Effector memory CD8-positive, alpha-beta T cell (primary cell): Measurements from ENCODE around the gene LGALS12.
A peak's percentile ranks its signal among the peaks of the same experiment; 100 is the strongest.

Source experiments
- ATAC-seq: fragments of 150-1000 bp; cut with Tn5 transposase; replicated peaks from 2 replicates; pipeline ENCODE4 v1.10.0; 2021; ENCODE audit warnings: mild to moderate bottlenecking, moderate library complexity
- DNase-seq, 3 experiments: peaks; one replicate each; pipeline ENCODE4 v3.0.0; 2021
- H3K27ac Mint-ChIP-seq, 2 donors: one replicate each; pipeline ENCODE4 v1.8.0; 2022; ENCODE audit warnings: mild to moderate bottlenecking in 2 of 2, mixed read lengths in 2 of 2, moderate library complexity in 2 of 2
- H3K27me3 Mint-ChIP-seq, 2 donors: one replicate each; pipeline ENCODE4 v1.8.0; 2022; ENCODE audit warnings: mixed read lengths in 2 of 2
- H3K36me3 Mint-ChIP-seq: one replicate; pipeline ENCODE4 v1.8.0; 2022; ENCODE audit warnings: mild to moderate bottlenecking, moderate library complexity, mixed read lengths; ENCODE audit not compliant: insufficient read depth
- H3K4me1 Mint-ChIP-seq, 2 donors: one replicate each; pipeline ENCODE4 v1.8.0; 2022; ENCODE audit warnings: low read depth in 2 of 2, mixed read lengths in 2 of 2
- H3K4me3 Mint-ChIP-seq, 2 donors: one replicate each; pipeline ENCODE4 v1.8.0; 2022; ENCODE audit warnings: mild to moderate bottlenecking in 2 of 2, mixed read lengths in 2 of 2, moderate library complexity in 2 of 2
- H3K9me3 Mint-ChIP-seq, 2 donors: one replicate each; pipeline ENCODE4 v1.8.0; 2022; ENCODE audit warnings: mixed read lengths in 2 of 2

Gene LGALS12

GRCh38 chr11:63491636-63492372 is 14.1 kb upstream of the LGALS12 start:
- Mint-ChIP-seq H3K36me3 (no peaks in the 10 kb centered on the region), H3K4me3 (peak overlapping the region; percentile 62 to 84), H3K27ac (peak overlapping the region in 1 of 2 donors; percentile 52), H3K27me3 (peaks cover 0 to 6% of the 10 kb centered on the region in 2 donors), H3K4me1 (peaks cover 3 to 7% of the 10 kb centered on the region in 2 donors), H3K9me3 (no peaks in the 10 kb centered on the region)
- DNase-seq (no peak), ATAC-seq (peak; percentile 37)

GRCh38 chr11:63492441-63492840 is 13.4 kb upstream of the LGALS12 start:
- H3K36me3 Mint-ChIP-seq: no peaks in the 10 kb centered on the region
- H3K4me1 Mint-ChIP-seq: peaks cover 3 to 7% of the 10 kb centered on the region in 2 donors
- ATAC-seq (no peak), DNase-seq (no peak)
- H3K27me3 Mint-ChIP-seq: peaks cover 1 to 6% of the 10 kb centered on the region in 2 donors
- H3K4me3 Mint-ChIP-seq: no peak overlapping the region
- H3K9me3 Mint-ChIP-seq: no peaks in the 10 kb centered on the region
- H3K27ac Mint-ChIP-seq: no peak overlapping the region

- no peak overlapping the region for H3K4me3 Mint-ChIP-seq
- H3K9me3 Mint-ChIP-seq: no peaks in the 10 kb centered on the region
- peaks cover 8 to 12% of the 10 kb centered on the region in 2 donors for H3K27me3 Mint-ChIP-seq
- DNase-seq (no peak), ATAC-seq (no peak)
- no peaks in the 10 kb centered on the region for H3K36me3 Mint-ChIP-seq
- H3K27ac Mint-ChIP-seq: no peak overlapping the region
- peaks cover 3 to 7% of the 10 kb centered on the region in 2 donors for H3K4me1 Mint-ChIP-seq
These were observed 12.8 kb upstream of the LGALS12 start for GRCh38 chr11:63493127-63493526.

- peaks cover 3 to 7% of the 10 kb centered on the region in 2 donors for H3K4me1 Mint-ChIP-seq
- no peak overlapping the region for H3K4me3 Mint-ChIP-seq
- ATAC-seq (no peak), DNase-seq (no peak)
- no peak overlapping the region for H3K27ac Mint-ChIP-seq
- peaks cover 2 to 4% of the 10 kb centered on the region in 2 donors for H3K9me3 Mint-ChIP-seq
- H3K27me3 Mint-ChIP-seq: peaks cover 8 to 20% of the 10 kb centered on the region in 2 donors
- no peaks in the 10 kb centered on the region for H3K36me3 Mint-ChIP-seq
These were observed 10.9 kb upstream of the LGALS12 start for GRCh38 chr11:63494975-63495374.

- Mint-ChIP-seq H3K4me3 (no peak overlapping the region), H3K27me3 (peaks cover 8 to 20% of the 10 kb centered on the region in 2 donors), H3K4me1 (peaks cover 0 to 5% of the 10 kb centered on the region in 2 donors), H3K27ac (no peak overlapping the region), H3K9me3 (peaks cover 8 to 11% of the 10 kb centered on the region in 2 donors), H3K36me3 (no peaks in the 10 kb centered on the region)
- DNase-seq (no peak), ATAC-seq (no peak)
These were observed 6.0 kb upstream of the LGALS12 start for GRCh38 chr11:63499874-63500273.

- Mint-ChIP-seq H3K9me3 (peaks cover 8 to 11% of the 10 kb centered on the region in 2 donors), H3K36me3 (no peaks in the 10 kb centered on the region), H3K4me3 (no peak overlapping the region), H3K27me3 (peaks cover 8 to 14% of the 10 kb centered on the region in 2 donors), H3K4me1 (peaks cover 0 to 8% of the 10 kb centered on the region in 2 donors), H3K27ac (no peak overlapping the region)
- DNase-seq: no peak
- no peak for ATAC-seq
These were observed 4.6 kb upstream of the LGALS12 start for GRCh38 chr11:63501236-63501635.

- H3K4me1 Mint-ChIP-seq: peaks cover 0 to 12% of the 10 kb centered on the region in 2 donors
- H3K27me3 Mint-ChIP-seq: peaks cover 8 to 14% of the 10 kb centered on the region in 2 donors
- no peak overlapping the region for H3K27ac Mint-ChIP-seq
- ATAC-seq (no peak), DNase-seq (no peak)
- H3K9me3 Mint-ChIP-seq: peaks cover 8 to 11% of the 10 kb centered on the region in 2 donors
- H3K36me3 Mint-ChIP-seq: no peaks in the 10 kb centered on the region
- H3K4me3 Mint-ChIP-seq: no peak overlapping the region
These were observed 3.5 kb upstream of the LGALS12 start for GRCh38 chr11:63502252-63502820.

GRCh38 chr11:63503492-63503891 is 2.4 kb upstream of the LGALS12 start:
- Mint-ChIP-seq H3K4me3 (no peak overlapping the region), H3K27ac (no peak overlapping the region), H3K36me3 (no peaks in the 10 kb centered on the region), H3K4me1 (peaks cover 0 to 14% of the 10 kb centered on the region in 2 donors), H3K27me3 (peaks cover 0 to 4% of the 10 kb centered on the region in 2 donors), H3K9me3 (peaks cover 8 to 11% of the 10 kb centered on the region in 2 donors)
- DNase-seq: no peak
- ATAC-seq: no peak

- DNase-seq: no peak
- peaks cover 8 to 11% of the 10 kb centered on the region in 2 donors for H3K9me3 Mint-ChIP-seq
- no peaks in the 10 kb centered on the region for H3K36me3 Mint-ChIP-seq
- H3K27ac Mint-ChIP-seq: peak overlapping the region in 1 of 2 donors; percentile 21
- H3K27me3 Mint-ChIP-seq: no peaks in the 10 kb centered on the region
- ATAC-seq: no peak
- peaks cover 0 to 14% of the 10 kb centered on the region in 2 donors for H3K4me1 Mint-ChIP-seq
- H3K4me3 Mint-ChIP-seq: no peak overlapping the region
These were observed 1.8 kb upstream of the LGALS12 start for GRCh38 chr11:63504054-63504453.

GRCh38 chr11:63504933-63505586 is 824 bp upstream of the LGALS12 start:
- Mint-ChIP-seq H3K9me3 (peaks cover 6% of the 10 kb centered on the region in 2 donors), H3K4me3 (no peak overlapping the region), H3K27ac (peak overlapping the region; percentile 54 to 88), H3K4me1 (peaks cover 0 to 14% of the 10 kb centered on the region in 2 donors), H3K36me3 (peaks cover 3% of the 10 kb centered on the region), H3K27me3 (no peaks in the 10 kb centered on the region)
- DNase-seq: no peak
- ATAC-seq: no peak

GRCh38 chr11:63506876-63507275 is 992 bp downstream of the LGALS12 start:
- DNase-seq: no peak
- no peaks in the 10 kb centered on the region for H3K9me3 Mint-ChIP-seq
- peaks cover 0 to 13% of the 10 kb centered on the region in 2 donors for H3K4me1 Mint-ChIP-seq
- H3K27ac Mint-ChIP-seq: peak overlapping the region in 1 of 2 donors; percentile 88
- peaks cover 3% of the 10 kb centered on the region for H3K36me3 Mint-ChIP-seq
- no peaks in the 10 kb centered on the region for H3K27me3 Mint-ChIP-seq
- H3K4me3 Mint-ChIP-seq: no peak overlapping the region
- ATAC-seq: no peak

- Mint-ChIP-seq H3K27me3 (no peaks in the 10 kb centered on the region), H3K36me3 (peaks cover 3% of the 10 kb centered on the region), H3K4me3 (no peak overlapping the region), H3K9me3 (no peaks in the 10 kb centered on the region), H3K4me1 (peaks cover 0 to 9% of the 10 kb centered on the region in 2 donors), H3K27ac (peak overlapping the region in 1 of 2 donors; percentile 88)
- ATAC-seq: no peak
- no peak for DNase-seq
These were observed 1.6 kb downstream of the LGALS12 start for GRCh38 chr11:63507511-63507910.

- Mint-ChIP-seq H3K9me3 (no peaks in the 10 kb centered on the region), H3K27me3 (no peaks in the 10 kb centered on the region), H3K36me3 (peaks cover 3% of the 10 kb centered on the region), H3K4me3 (no peak overlapping the region), H3K4me1 (peaks cover 0 to 9% of the 10 kb centered on the region in 2 donors), H3K27ac (no peak overlapping the region)
- ATAC-seq: no peak
- DNase-seq: no peak
These were observed 2.1 kb downstream of the LGALS12 start for GRCh38 chr11:63508009-63508408.
